PFSK-1 (cell line): Measurements from ENCODE around the gene AVP.

Experiments
- POLR2AphosphoS5 ChIP-seq: IDR thresholded peaks from 2 replicates; pipeline ENCODE4 v1.6.1; 2012; ENCODE audit warnings: low read depth, mild to moderate bottlenecking, control low read depth, low read length, moderate library complexity
- REST ChIP-seq, 2 experiments: IDR thresholded peaks; 2 replicates each; pipeline versions ENCODE4 v1.6.1 to v1.8.0; 2011 to 2012; ENCODE audit warnings: low read depth in 2 of 2, low read length in 2 of 2, control low read depth in 1 of 2, inconsistent platforms in 1 of 2, mild to moderate bottlenecking in 1 of 2, moderate library complexity in 1 of 2; ENCODE audit not compliant: insufficient read depth in 1 of 2
- SIN3A ChIP-seq: IDR thresholded peaks from 2 replicates; pipeline ENCODE4 v1.6.1; 2012; ENCODE audit warnings: mild to moderate bottlenecking, low read length, moderate library complexity, borderline replicate concordance; ENCODE audit not compliant: insufficient read depth
- TAF1 ChIP-seq: IDR thresholded peaks from 2 replicates; pipeline ENCODE4 v1.6.1; 2012; ENCODE audit warnings: low read length, control low read depth, borderline replicate concordance; ENCODE audit not compliant: insufficient read depth

DNA sequence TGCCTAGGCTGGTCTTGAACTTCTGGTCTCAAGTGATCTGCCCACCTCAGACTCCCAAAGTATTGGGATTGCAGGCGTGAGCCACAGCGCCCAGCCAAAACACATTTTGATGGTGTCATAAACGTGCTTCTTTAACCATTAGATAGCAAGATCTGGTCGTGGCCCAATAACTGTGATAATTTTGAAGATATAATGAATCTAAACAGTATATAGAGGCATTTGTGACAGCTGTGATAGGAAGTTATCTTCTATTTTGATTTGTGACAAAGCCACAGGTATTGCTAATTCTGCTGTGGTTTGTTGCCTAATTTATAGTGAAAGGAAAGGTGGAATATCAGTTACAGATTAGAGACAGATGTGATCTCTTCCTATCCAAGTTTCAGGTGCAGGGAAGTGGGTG lies 13.8 kb downstream of the AVP start:
- TF ChIP-seq TAF1 (no peak), POLR2AphosphoS5 (no peak), SIN3A (no peak), REST (IDR thresholded peaks at IDR 0.05; ENCODE audit: insufficient read depth in 1 of 2, low read depth in 2 of 2, low read length in 2 of 2) (no peak)
